ENCODE data around the gene SLC7A14.

DNA sequence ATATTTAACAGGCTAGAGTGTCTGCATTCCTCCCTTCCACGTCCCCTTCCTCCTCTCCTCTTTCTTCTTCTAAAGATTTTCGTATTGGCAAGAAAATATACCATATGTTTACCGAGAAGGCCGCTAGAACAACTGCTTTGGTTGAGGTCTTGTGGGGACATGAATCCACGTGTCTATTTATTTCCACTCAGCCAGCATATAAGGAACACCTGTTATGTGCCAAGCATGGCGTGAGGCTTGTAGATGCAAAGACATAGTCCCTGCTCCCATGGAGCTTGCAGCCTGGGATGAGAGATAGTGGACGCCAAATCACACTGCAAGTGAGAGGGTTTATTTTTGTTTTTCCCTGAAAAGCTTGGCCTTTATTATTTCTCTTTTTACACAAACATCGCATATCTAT is 57.1 kb downstream of the SLC7A14 start:
- TF ChIP-seq SIN3A (IDR thresholded peaks at IDR 0.05; ENCODE audit: borderline replicate concordance, insufficient read depth, low read length) (no peak), POLR2AphosphoS5 (IDR thresholded peaks at IDR 0.05; ENCODE audit: low read depth, low read length) (no peak), TAF1 (IDR thresholded peaks at IDR 0.05; ENCODE audit: borderline replicate concordance, insufficient read depth, low read length) (no peak), FOXP2 (optimal IDR thresholded peaks at IDR 0.05; ENCODE audit: borderline replicate concordance, extremely low read depth, extremely low read length, insufficient read depth) (no peak)
- TF ChIP-seq, protein P1, sequence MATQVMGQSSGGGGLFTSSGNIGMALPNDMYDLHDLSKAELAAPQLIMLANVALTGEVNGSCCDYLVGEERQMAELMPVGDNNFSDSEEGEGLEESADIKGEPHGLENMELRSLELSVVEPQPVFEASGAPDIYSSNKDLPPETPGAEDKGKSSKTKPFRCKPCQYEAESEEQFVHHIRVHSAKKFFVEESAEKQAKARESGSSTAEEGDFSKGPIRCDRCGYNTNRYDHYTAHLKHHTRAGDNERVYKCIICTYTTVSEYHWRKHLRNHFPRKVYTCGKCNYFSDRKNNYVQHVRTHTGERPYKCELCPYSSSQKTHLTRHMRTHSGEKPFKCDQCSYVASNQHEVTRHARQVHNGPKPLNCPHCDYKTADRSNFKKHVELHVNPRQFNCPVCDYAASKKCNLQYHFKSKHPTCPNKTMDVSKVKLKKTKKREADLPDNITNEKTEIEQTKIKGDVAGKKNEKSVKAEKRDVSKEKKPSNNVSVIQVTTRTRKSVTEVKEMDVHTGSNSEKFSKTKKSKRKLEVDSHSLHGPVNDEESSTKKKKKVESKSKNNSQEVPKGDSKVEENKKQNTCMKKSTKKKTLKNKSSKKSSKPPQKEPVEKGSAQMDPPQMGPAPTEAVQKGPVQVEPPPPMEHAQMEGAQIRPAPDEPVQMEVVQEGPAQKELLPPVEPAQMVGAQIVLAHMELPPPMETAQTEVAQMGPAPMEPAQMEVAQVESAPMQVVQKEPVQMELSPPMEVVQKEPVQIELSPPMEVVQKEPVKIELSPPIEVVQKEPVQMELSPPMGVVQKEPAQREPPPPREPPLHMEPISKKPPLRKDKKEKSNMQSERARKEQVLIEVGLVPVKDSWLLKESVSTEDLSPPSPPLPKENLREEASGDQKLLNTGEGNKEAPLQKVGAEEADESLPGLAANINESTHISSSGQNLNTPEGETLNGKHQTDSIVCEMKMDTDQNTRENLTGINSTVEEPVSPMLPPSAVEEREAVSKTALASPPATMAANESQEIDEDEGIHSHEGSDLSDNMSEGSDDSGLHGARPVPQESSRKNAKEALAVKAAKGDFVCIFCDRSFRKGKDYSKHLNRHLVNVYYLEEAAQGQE (IDR thresholded peaks at IDR 0.05; ENCODE audit: insufficient read depth in 1 of 2, low read depth in 2 of 2, low read length in 2 of 2), result no peak

Measured in PFSK-1 (cell line).